Neural crest cell (in vitro differentiated cells): ENCODE measurements around the gene KCNK7. TPM values are rescaled to one million over a fixed set of nuclear protein-coding genes. Genes with fewer than 3 reads are reported as not detected.

Experiments
- DNase-seq: peaks from one replicate; pipeline ENCODE4 v3.0.0; 2021; ENCODE audit warnings: low read depth, mixed read lengths, low spot score
- H3K27ac Mint-ChIP-seq: one replicate; pipeline ENCODE4 v1.8.0; 2021; ENCODE audit warnings: mild to moderate bottlenecking, mixed read lengths; ENCODE audit not compliant: unreplicated experiment
- H3K27me3 Mint-ChIP-seq: 2 replicates; pipeline ENCODE4 v1.8.0; 2021; ENCODE audit warnings: low read depth, mild to moderate bottlenecking, mixed read lengths
- H3K36me3 Mint-ChIP-seq: 2 replicates; pipeline ENCODE4 v1.8.0; 2021; ENCODE audit warnings: low read depth, mild to moderate bottlenecking, mixed read lengths
- H3K4me1 Mint-ChIP-seq: 2 replicates; pipeline ENCODE4 v1.8.0; 2021; ENCODE audit warnings: mixed read lengths
- H3K4me3 Mint-ChIP-seq: one replicate; pipeline ENCODE4 v1.8.0; 2021; ENCODE audit warnings: mild to moderate bottlenecking, mixed read lengths
- H3K9me3 Mint-ChIP-seq: 2 replicates; pipeline ENCODE4 v1.8.0; 2021; ENCODE audit warnings: mixed read lengths
- CTCF ChIP-seq: fragments of 200-600 bp; sonication (generic); conservative IDR thresholded peaks from 2 replicates; pipeline ENCODE4 v1.5.0; 2021; ENCODE audit warnings: antibody characterized with exemption, mild to moderate bottlenecking
- total RNA-seq: library from RNA; stranded (reverse); gene quantifications from 2 replicates; pipeline ENCODE4 v1.2.1, GENCODE V29; 2021

Gene KCNK7
- total RNA-seq, 1 donor from 2014 or later, result 1.0 TPM

GRCh38 chr11:65551572-65552387, 43.8 kb downstream of the KCNK7 start:
- Mint-ChIP-seq H3K27ac (no peak overlapping the region), H3K36me3 (no peaks in the 10 kb centered on the region), H3K9me3 (no peaks in the 10 kb centered on the region), H3K4me1 (peaks cover 46% of the 10 kb centered on the region), H3K27me3 (peaks cover 50% of the 10 kb centered on the region), H3K4me3 (peak overlapping the region; percentile 73)
- peak; percentile 51 for TF ChIP-seq CTCF
- DNase-seq, result no peak

- Mint-ChIP-seq H3K27ac (no peak overlapping the region), H3K4me3 (no peak overlapping the region), H3K27me3 (peaks cover 61% of the 10 kb centered on the region), H3K4me1 (peaks cover 32% of the 10 kb centered on the region), H3K9me3 (no peaks in the 10 kb centered on the region), H3K36me3 (no peaks in the 10 kb centered on the region)
- DNase-seq, result no peak
- TF ChIP-seq CTCF, result no peak
Measured at GRCh38 chr11:65549096-65549495, 46.5 kb downstream of the KCNK7 start.

- Mint-ChIP-seq H3K9me3 (no peaks in the 10 kb centered on the region), H3K4me3 (peak overlapping the region; percentile 44), H3K27me3 (peaks cover 64% of the 10 kb centered on the region), H3K4me1 (peaks cover 34% of the 10 kb centered on the region), H3K36me3 (no peaks in the 10 kb centered on the region), H3K27ac (no peak overlapping the region)
- DNase-seq, result no peak
- TF ChIP-seq CTCF, result no peak
Measured at GRCh38 chr11:65548395-65548794, 47.2 kb downstream of the KCNK7 start.

- Mint-ChIP-seq H3K27ac (no peak overlapping the region), H3K27me3 (peaks cover 67% of the 10 kb centered on the region), H3K4me3 (no peak overlapping the region), H3K9me3 (no peaks in the 10 kb centered on the region), H3K36me3 (no peaks in the 10 kb centered on the region), H3K4me1 (peaks cover 33% of the 10 kb centered on the region)
- DNase-seq, result no peak
- no peak for TF ChIP-seq CTCF
Measured at GRCh38 chr11:65547446-65548125, 48.0 kb downstream of the KCNK7 start.

- no peak for TF ChIP-seq CTCF
- Mint-ChIP-seq H3K9me3 (no peaks in the 10 kb centered on the region), H3K4me1 (peaks cover 26% of the 10 kb centered on the region), H3K4me3 (peak overlapping the region; percentile 38), H3K27me3 (peaks cover 70% of the 10 kb centered on the region), H3K27ac (no peak overlapping the region), H3K36me3 (no peaks in the 10 kb centered on the region)
- peak; percentile 80 for DNase-seq
Measured at GRCh38 chr11:65546217-65546958, 49.2 kb downstream of the KCNK7 start.
